ENCODE measurements around the gene OS9.

OS9 gene

GRCh38 chr12:57732270-57732669 lies 38.3 kb downstream of the OS9 start:
- no peaks in the 10 kb centered on the region for H3K36me3 ChIP-seq (ENCODE audit: control insufficient read depth, insufficient read depth, low read length)

DNA sequence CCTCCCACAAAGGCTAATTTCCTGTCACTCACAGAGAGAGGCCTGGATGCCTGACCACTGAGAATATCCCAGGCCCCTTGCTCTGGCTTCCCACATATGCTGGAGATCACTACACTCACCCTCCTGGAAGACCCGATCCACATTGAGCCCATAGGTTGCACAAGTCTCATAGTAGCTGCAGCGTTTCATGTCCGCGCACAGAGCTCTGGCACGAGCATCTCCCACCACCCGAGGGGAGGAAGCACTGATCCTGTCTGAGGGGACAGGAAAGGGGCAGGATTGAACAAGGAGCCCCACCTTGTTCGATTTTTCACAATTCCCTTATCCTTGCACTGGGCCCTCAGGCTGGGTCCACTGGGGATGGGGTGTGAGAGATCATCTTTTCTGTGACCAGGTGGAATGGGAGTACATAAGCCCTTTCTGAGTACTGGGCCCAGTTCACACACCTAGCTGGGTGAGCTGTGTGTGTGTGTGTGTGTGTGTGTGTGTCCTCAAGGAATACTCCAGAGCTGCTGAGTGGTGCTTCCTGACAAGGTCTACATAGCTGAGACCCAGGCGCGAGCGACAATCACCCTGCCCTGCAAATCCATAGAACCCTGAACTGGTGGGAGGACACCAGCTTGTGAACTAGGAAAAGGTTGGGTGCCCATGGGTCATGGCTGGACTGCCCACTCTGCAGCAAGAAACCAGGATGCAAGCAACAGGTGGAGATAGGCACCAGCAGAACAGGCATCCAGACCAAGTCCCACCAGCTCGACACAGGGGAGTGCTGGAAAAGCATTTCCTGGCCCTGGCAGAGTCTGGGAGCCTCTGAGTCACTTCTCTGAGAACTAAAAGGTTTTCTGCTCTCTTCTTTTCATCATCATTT lies 39.0 kb downstream of the OS9 start:
- 79 to 86% methylated on average over 8 to 10 of the region's 11 CpGs for WGBS, 2 experiments (ENCODE audit: insufficient coverage in 2 of 2)

More at GRCh38 chr12:57732270-57732669, 38.3 kb downstream of the OS9 start:
- Histone ChIP-seq H3K4me3 (ENCODE audit: extremely low read depth, insufficient read depth, low read length, poor library complexity, severe bottlenecking) (no peak overlapping the region), H3K9me3 (ENCODE audit: control insufficient read depth, low read length) (no peaks in the 10 kb centered on the region), H3K27ac (ENCODE audit: low read depth, low read length, severe bottlenecking) (no peak overlapping the region), H3K4me1 (ENCODE audit: control insufficient read depth, insufficient read depth, low read length, poor library complexity, severe bottlenecking) (peaks cover 6% of the 10 kb centered on the region)
- WGBS, 2 experiments (ENCODE audit: insufficient coverage in 2 of 2), result 69 to 100% methylated on average over 1 to 3 of the region's 4 CpGs

GRCh38 chr12:57733928-57734327 lies 40.0 kb downstream of the OS9 start:
- WGBS, 2 experiments (ENCODE audit: insufficient coverage in 2 of 2), result 73 to 85% methylated on average over 4 to 6 of the region's 6 CpGs
- no peak overlapping the region for H3K27ac ChIP-seq (ENCODE audit: low read depth, low read length, severe bottlenecking)
- H3K9me3 ChIP-seq (ENCODE audit: control insufficient read depth, low read length), result no peaks in the 10 kb centered on the region
- H3K4me1 ChIP-seq (ENCODE audit: control insufficient read depth, insufficient read depth, low read length, poor library complexity, severe bottlenecking), result peaks cover 6% of the 10 kb centered on the region
- no peaks in the 10 kb centered on the region for H3K36me3 ChIP-seq (ENCODE audit: control insufficient read depth, insufficient read depth, low read length)
- no peak overlapping the region for H3K4me3 ChIP-seq (ENCODE audit: extremely low read depth, insufficient read depth, low read length, poor library complexity, severe bottlenecking)

More for the DNA sequence above, 39.0 kb downstream of the OS9 start:
- Histone ChIP-seq H3K4me1 (ENCODE audit: control insufficient read depth, insufficient read depth, low read length, poor library complexity, severe bottlenecking) (peaks cover 6% of the 10 kb centered on the region), H3K9me3 (ENCODE audit: control insufficient read depth, low read length) (no peaks in the 10 kb centered on the region), H3K36me3 (ENCODE audit: control insufficient read depth, insufficient read depth, low read length) (no peaks in the 10 kb centered on the region), H3K4me3 (ENCODE audit: extremely low read depth, insufficient read depth, low read length, poor library complexity, severe bottlenecking) (no peak overlapping the region), H3K27ac (ENCODE audit: low read depth, low read length, severe bottlenecking) (no peak overlapping the region)

- no peaks in the 10 kb centered on the region for H3K36me3 ChIP-seq (ENCODE audit: control insufficient read depth, insufficient read depth, low read length)
- H3K4me1 ChIP-seq (ENCODE audit: control insufficient read depth, insufficient read depth, low read length, poor library complexity, severe bottlenecking), result peaks cover 6% of the 10 kb centered on the region
- no peaks in the 10 kb centered on the region for H3K9me3 ChIP-seq (ENCODE audit: control insufficient read depth, low read length)
- H3K4me3 ChIP-seq (ENCODE audit: extremely low read depth, insufficient read depth, low read length, poor library complexity, severe bottlenecking), result no peak overlapping the region
- 78 to 83% methylated on average over 2 to 3 of the region's 4 CpGs for WGBS, 2 experiments (ENCODE audit: insufficient coverage in 2 of 2)
- H3K27ac ChIP-seq (ENCODE audit: low read depth, low read length, severe bottlenecking), result no peak overlapping the region
These were observed 40.7 kb downstream of the OS9 start for GRCh38 chr12:57734591-57734990.

GRCh38 chr12:57735198-57735855 lies 41.4 kb downstream of the OS9 start:
- Histone ChIP-seq H3K4me1 (ENCODE audit: control insufficient read depth, insufficient read depth, low read length, poor library complexity, severe bottlenecking) (peaks cover 6% of the 10 kb centered on the region), H3K36me3 (ENCODE audit: control insufficient read depth, insufficient read depth, low read length) (no peaks in the 10 kb centered on the region), H3K9me3 (ENCODE audit: control insufficient read depth, low read length) (no peaks in the 10 kb centered on the region), H3K27ac (ENCODE audit: low read depth, low read length, severe bottlenecking) (no peak overlapping the region), H3K4me3 (ENCODE audit: extremely low read depth, insufficient read depth, low read length, poor library complexity, severe bottlenecking) (no peak overlapping the region)
- WGBS, 2 experiments (ENCODE audit: insufficient coverage in 2 of 2), result 7 to 29% methylated on average over 1 to 3 of the region's 8 CpGs

DNA sequence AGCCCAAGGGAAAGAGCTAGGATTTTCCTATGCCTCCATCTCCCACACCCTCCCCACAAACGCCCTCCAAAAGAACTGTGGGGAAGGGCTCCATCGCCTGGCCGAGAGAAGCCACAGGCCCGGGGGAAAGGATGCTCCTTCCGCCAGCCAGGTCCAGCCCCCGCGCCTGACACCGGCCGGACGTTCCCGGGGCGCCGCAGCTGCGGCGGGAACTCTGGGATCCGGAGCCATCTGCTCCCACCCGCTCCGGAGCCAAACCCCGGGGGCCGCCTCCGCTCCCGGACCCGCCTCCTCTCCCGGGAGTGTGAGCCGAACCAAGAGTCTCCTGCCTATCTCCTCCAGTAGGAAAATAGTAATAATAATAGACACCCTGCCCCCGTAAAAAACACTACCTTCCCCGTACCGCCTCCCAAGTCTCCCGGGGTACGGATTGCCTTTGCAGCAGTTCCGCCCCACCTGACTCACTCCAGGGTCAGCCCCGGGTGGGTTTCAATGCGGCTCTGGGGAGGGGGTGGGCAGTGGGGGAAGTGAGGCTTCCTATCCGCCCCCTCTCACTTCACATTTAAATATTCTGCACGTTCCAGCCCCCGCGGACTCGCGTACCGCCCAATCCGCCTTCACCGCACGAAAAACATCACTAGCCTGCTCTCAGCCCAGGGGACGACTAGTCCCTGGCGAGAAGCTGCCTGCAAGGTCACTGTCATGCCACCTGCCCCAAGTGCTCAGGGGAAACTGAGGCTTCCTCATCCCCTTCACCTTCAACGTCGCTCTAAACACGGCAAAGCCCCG lies 42.2 kb downstream of the OS9 start:
- 0% methylated on average over 27 to 29 of the region's 49 CpGs for WGBS, 2 experiments (ENCODE audit: insufficient coverage in 2 of 2)
- Histone ChIP-seq H3K4me1 (ENCODE audit: control insufficient read depth, insufficient read depth, low read length, poor library complexity, severe bottlenecking) (peaks cover 6% of the 10 kb centered on the region), H3K36me3 (ENCODE audit: control insufficient read depth, insufficient read depth, low read length) (no peaks in the 10 kb centered on the region), H3K9me3 (ENCODE audit: control insufficient read depth, low read length) (no peaks in the 10 kb centered on the region), H3K27ac (ENCODE audit: low read depth, low read length, severe bottlenecking) (no peak overlapping the region), H3K4me3 (ENCODE audit: extremely low read depth, insufficient read depth, low read length, poor library complexity, severe bottlenecking) (peak overlapping the region; percentile 18)

DNA sequence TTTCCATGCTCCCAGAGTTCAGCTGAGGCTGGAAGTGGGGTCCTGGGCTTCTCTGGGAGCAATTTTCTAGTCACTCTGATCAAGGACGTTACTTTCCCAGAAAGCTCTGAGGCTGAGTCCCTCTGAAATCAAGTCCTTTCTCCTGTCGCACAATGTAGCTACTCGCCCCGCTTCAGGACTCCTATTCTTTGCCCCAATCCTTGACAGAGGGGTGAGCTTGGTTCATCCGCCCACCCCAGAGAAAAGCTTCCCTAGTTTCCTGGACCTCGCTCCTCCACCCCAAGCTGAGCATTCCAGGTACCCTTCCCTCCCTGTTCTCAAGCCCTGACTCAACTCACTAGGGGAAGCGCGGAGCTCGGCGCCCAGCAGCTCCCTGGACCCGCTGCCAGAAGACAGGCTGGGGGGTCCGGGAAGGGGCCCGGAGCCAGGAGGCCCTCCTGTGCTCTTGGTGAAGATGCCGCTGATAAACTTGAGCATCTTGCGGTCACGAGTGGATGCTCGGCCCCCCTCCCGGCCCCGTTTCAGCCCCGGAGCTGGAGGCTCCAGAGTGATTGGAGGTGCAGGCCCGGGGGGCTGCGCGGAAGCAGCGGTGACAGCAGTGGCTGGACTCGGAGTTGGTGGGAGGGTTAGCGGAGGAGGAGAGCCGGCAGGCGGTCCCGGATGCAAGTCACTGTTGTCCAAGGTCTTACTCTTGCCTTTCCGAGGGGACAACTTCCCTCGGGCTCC lies 43.0 kb downstream of the OS9 start:
- 1 to 2% methylated on average over 22 to 23 of the region's 31 CpGs for WGBS, 2 experiments (ENCODE audit: insufficient coverage in 2 of 2)
- Histone ChIP-seq H3K4me1 (ENCODE audit: control insufficient read depth, insufficient read depth, low read length, poor library complexity, severe bottlenecking) (peaks cover 6% of the 10 kb centered on the region), H3K36me3 (ENCODE audit: control insufficient read depth, insufficient read depth, low read length) (no peaks in the 10 kb centered on the region), H3K9me3 (ENCODE audit: control insufficient read depth, low read length) (no peaks in the 10 kb centered on the region), H3K4me3 (ENCODE audit: extremely low read depth, insufficient read depth, low read length, poor library complexity, severe bottlenecking) (peak overlapping the region; percentile 33), H3K27ac (ENCODE audit: low read depth, low read length, severe bottlenecking) (no peak overlapping the region)

GRCh38 chr12:57737467-57738460 lies 43.8 kb downstream of the OS9 start:
- H3K9me3 ChIP-seq (ENCODE audit: control insufficient read depth, low read length), result no peaks in the 10 kb centered on the region
- peak overlapping the region; percentile 33 for H3K4me3 ChIP-seq (ENCODE audit: extremely low read depth, insufficient read depth, low read length, poor library complexity, severe bottlenecking)
- WGBS, 2 experiments (ENCODE audit: insufficient coverage in 2 of 2), result 0 to 1% methylated on average over 67 to 84 of the region's 110 CpGs
- H3K27ac ChIP-seq (ENCODE audit: low read depth, low read length, severe bottlenecking), result no peak overlapping the region
- no peaks in the 10 kb centered on the region for H3K36me3 ChIP-seq (ENCODE audit: control insufficient read depth, insufficient read depth, low read length)
- H3K4me1 ChIP-seq (ENCODE audit: control insufficient read depth, insufficient read depth, low read length, poor library complexity, severe bottlenecking), result peaks cover 6% of the 10 kb centered on the region

DNA sequence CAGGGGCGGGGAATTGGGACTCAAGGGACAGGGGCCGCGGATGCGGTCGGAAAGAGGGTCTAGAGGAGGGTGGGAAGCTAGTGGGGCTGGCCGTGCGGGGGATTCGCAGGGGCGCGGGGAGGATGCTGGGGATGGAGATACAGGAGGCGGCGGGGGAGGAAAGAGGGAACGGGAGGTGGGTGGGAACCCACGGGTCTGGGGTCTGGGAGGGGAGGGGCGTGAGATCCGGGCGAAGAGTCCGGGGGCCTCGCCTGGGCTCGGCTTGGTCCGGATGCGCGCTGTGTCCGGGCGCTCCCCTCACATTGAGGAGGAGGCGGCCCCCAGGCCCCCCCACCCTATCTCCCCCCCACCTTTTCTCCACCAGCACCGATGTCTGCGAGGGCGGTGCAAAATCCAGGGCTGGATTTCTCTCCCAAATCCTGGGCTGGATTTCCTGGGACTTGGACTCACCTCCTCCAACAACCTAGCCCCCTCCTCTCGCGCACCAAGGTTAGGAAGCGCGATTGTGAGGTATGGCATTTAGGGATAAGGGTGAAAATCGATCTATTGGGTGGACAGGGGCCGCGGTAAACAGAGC lies 44.8 kb downstream of the OS9 start, which contains the start of gene AGAP2:
TSS of gene AGAP2 (minus strand) at position 82 of the 577 bp plus-strand sequence. CDS start 496 bp downstream, outside the sequence.
- Histone ChIP-seq H3K9me3 (ENCODE audit: control insufficient read depth, low read length) (no peaks in the 10 kb centered on the region), H3K4me3 (ENCODE audit: extremely low read depth, insufficient read depth, low read length, poor library complexity, severe bottlenecking) (peak within 1 kb of the TSS; percentile 33), H3K36me3 (ENCODE audit: control insufficient read depth, insufficient read depth, low read length) (no peaks in the 10 kb centered on the region), H3K27ac (ENCODE audit: low read depth, low read length, severe bottlenecking) (no peak within 1 kb of the TSS), H3K4me1 (ENCODE audit: control insufficient read depth, insufficient read depth, low read length, poor library complexity, severe bottlenecking) (peaks cover 6% of the 10 kb centered on the region)
- WGBS, 2 experiments (ENCODE audit: insufficient coverage in 2 of 2), result 2% methylated on average over 23 of the region's 36 CpGs; no CpG with 5 or more reads in 1 of the 2 experiments
